ENCODE results near the gene DLX5.

- TF ChIP-seq CTCF (IDR thresholded peaks at IDR 0.05) (no peak), SIN3A (IDR thresholded peaks at IDR 0.05; ENCODE audit: borderline replicate concordance, insufficient read depth, low read depth, low read length) (no peak), POLR2AphosphoS5 (IDR thresholded peaks at IDR 0.05; ENCODE audit: low read depth, low read length) (no peak), REST (IDR thresholded peaks at IDR 0.05; ENCODE audit: insufficient read depth in 1 of 2, low read depth in 2 of 2, low read length in 1 of 2) (no peak)
Measured at GRCh38 chr7:97018126-97018601, 6.5 kb downstream of the DLX5 start.

Measured in Panc1 (cell line).